ENCODE data around the gene SLC39A7.

SLC39A7 gene

GRCh38 chr6:33178755-33179475, 21.8 kb upstream of the SLC39A7 start:
- DNase-seq (ENCODE audit: low read depth, low spot score), result no peak
- no peak for TF ChIP-seq CTCF (IDR thresholded peaks at IDR 0.05; ENCODE audit: insufficient read depth, low read length, missing control alignments)
- no peak overlapping the region for H3K4me3 ChIP-seq (ENCODE audit: low read depth, low read length)
- ChIA-PET CTCF (interaction anchor here (1.1 to 1.8 kb wide), 4 partner anchors 17 to 70 kb away, joined by 3 to 8 read pairs (median 5); no protein-coding TSS in a partner anchor), POLR2A (no interaction called here)

- CTCF ChIA-PET, result interaction anchor here (1.5 kb wide), 1 partner anchor 9 kb away, joined by 7 read pairs; no protein-coding TSS in a partner anchor
- POLR2A ChIA-PET, result no interaction called here
Observed at GRCh38 chr6:33181141-33181540, 19.5 kb upstream of the SLC39A7 start.

GRCh38 chr6:33183071-33183683, 17.5 kb upstream of the SLC39A7 start:
- CTCF ChIA-PET, result interaction anchor here (0.7 to 1.2 kb wide), 5 partner anchors 9 to 21 kb away, joined by 3 to 7 read pairs (median 5); no protein-coding TSS in a partner anchor
- no peak for TF ChIP-seq CTCF (IDR thresholded peaks at IDR 0.05; ENCODE audit: insufficient read depth, low read length, missing control alignments)
- POLR2A ChIA-PET, result no interaction called here
- no peak overlapping the region for H3K4me3 ChIP-seq (ENCODE audit: low read depth, low read length)
- DNase-seq (ENCODE audit: low read depth, low spot score), result no peak

More at GRCh38 chr6:33181141-33181540, 19.5 kb upstream of the SLC39A7 start:
- TF ChIP-seq CTCF (IDR thresholded peaks at IDR 0.05; ENCODE audit: insufficient read depth, low read length, missing control alignments), result no peak
- H3K4me3 ChIP-seq (ENCODE audit: low read depth, low read length), result no peak overlapping the region
- DNase-seq (ENCODE audit: low read depth, low spot score), result no peak

- POLR2A ChIA-PET, result no interaction called here
- TF ChIP-seq CTCF (IDR thresholded peaks at IDR 0.05; ENCODE audit: insufficient read depth, low read length, missing control alignments), result no peak
- CTCF ChIA-PET, result no interaction called here
- DNase-seq (ENCODE audit: low read depth, low spot score), result no peak
- no peak overlapping the region for H3K4me3 ChIP-seq (ENCODE audit: low read depth, low read length)
Observed at GRCh38 chr6:33185190-33185589, 15.5 kb upstream of the SLC39A7 start.

GRCh38 chr6:33185654-33186187, 14.9 kb upstream of the SLC39A7 start:
- POLR2A ChIA-PET, result no interaction called here
- DNase-seq (ENCODE audit: low read depth, low spot score), result no peak
- CTCF ChIA-PET, result interaction anchor here (2.2 kb wide), 1 partner anchor 12 kb away, joined by 12 read pairs; no protein-coding TSS in a partner anchor
- H3K4me3 ChIP-seq (ENCODE audit: low read depth, low read length), result no peak overlapping the region
- no peak for TF ChIP-seq CTCF (IDR thresholded peaks at IDR 0.05; ENCODE audit: insufficient read depth, low read length, missing control alignments)

- CTCF ChIA-PET, result interaction anchor here (2.2 kb wide), 1 partner anchor 10 kb away, joined by 12 read pairs; no protein-coding TSS in a partner anchor
- POLR2A ChIA-PET, result no interaction called here
- no peak for TF ChIP-seq CTCF (IDR thresholded peaks at IDR 0.05; ENCODE audit: insufficient read depth, low read length, missing control alignments)
Observed at GRCh38 chr6:33187809-33188208, 12.9 kb upstream of the SLC39A7 start.

More at GRCh38 chr6:33187809-33188208, 12.9 kb upstream of the SLC39A7 start:
- H3K4me3 ChIP-seq (ENCODE audit: low read depth, low read length), result no peak overlapping the region
- DNase-seq (ENCODE audit: low read depth, low spot score), result no peak

Data from AG04449 (cell line).